Immature natural killer cell (primary cell): ENCODE results near the gene HIRA. TPM values are rescaled to one million over a fixed set of nuclear protein-coding genes. Genes with fewer than 3 reads are reported as not detected.

ENCODE experiments used
- DNase-seq, 3 donors: peaks; one replicate each; pipeline ENCODE4 v3.0.0; 2022; ENCODE audit warnings: mixed read lengths in 1 of 3
- H3K27ac Mint-ChIP-seq, 6 donors: one replicate each; pipeline ENCODE4 v1.8.0; 2020; ENCODE audit warnings: mixed read lengths in 6 of 6, mild to moderate bottlenecking in 5 of 6, inconsistent platforms in 4 of 6, moderate library complexity in 3 of 6
- H3K27me3 Mint-ChIP-seq, 3 donors: one replicate each; pipeline ENCODE4 v1.8.0; 2020 to 2021; ENCODE audit warnings: low read depth in 3 of 3, mild to moderate bottlenecking in 3 of 3, mixed read lengths in 3 of 3, moderate library complexity in 3 of 3, inconsistent platforms in 1 of 3
- H3K36me3 Mint-ChIP-seq, 3 donors: one replicate each; pipeline ENCODE4 v1.8.0; 2020; ENCODE audit warnings: mixed read lengths in 3 of 3, inconsistent platforms in 2 of 3, mild to moderate bottlenecking in 2 of 3
- H3K4me1 Mint-ChIP-seq, 2 donors: one replicate each; pipeline ENCODE4 v1.8.0; 2020; ENCODE audit warnings: inconsistent platforms in 2 of 2, mild to moderate bottlenecking in 2 of 2, mixed read lengths in 2 of 2, moderate library complexity in 1 of 2
- H3K4me3 Mint-ChIP-seq, 5 donors: one replicate each; pipeline ENCODE4 v1.8.0; 2020; ENCODE audit warnings: mild to moderate bottlenecking in 5 of 5, mixed read lengths in 5 of 5, inconsistent platforms in 3 of 5, moderate library complexity in 3 of 5
- H3K9me3 Mint-ChIP-seq, 6 donors: one replicate each; pipeline ENCODE4 v1.8.0; 2020; ENCODE audit warnings: mild to moderate bottlenecking in 6 of 6, mixed read lengths in 6 of 6, inconsistent platforms in 4 of 6, moderate library complexity in 3 of 6
- polyA plus RNA-seq, 3 donors: library from polyadenylated mRNA; unstranded; fragments of 300-500 nt; fragmentation: Illumina TruSeq; gene quantifications; one replicate each; pipeline ENCODE4 v1.2.3, GENCODE V29; 2021

HIRA gene
- polyA plus RNA-seq, 3 donors from 2014 or later: 4.3 to 11.5 (median 5.2) TPM

DNA sequence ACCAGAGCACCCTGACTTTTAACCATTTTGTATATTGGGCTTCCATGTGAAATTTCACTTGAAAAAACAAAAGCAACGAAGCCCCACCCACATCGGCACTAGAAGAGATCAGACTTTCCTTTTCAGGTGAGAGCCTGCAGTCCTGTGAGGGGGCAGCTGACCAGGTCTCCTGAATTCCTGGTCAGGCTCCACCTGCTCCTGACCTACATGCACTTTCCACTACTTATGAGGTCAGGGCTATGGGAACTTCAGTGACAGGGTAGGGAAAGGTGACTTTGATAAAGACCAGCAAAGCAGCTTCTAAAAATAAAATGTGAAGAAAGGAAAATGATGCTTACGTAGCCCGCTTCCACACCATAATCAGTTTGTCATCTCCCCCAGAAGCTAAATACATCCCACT is 24.7 kb downstream of the HIRA start:
- Mint-ChIP-seq H3K4me3 (no peak overlapping the region), H3K9me3 (no peaks in the 10 kb centered on the region), H3K27me3 (peaks cover 0 to 3% (median 0%) of the 10 kb centered on the region in 3 donors), H3K27ac (peak overlapping the region in 5 of 6 donors; percentile 24 to 77 (median 49)), H3K4me1 (peaks cover 18 to 52% of the 10 kb centered on the region in 2 donors), H3K36me3 (peaks cover 8 to 51% (median 22%) of the 10 kb centered on the region in 3 donors)
- no peak for DNase-seq

DNA sequence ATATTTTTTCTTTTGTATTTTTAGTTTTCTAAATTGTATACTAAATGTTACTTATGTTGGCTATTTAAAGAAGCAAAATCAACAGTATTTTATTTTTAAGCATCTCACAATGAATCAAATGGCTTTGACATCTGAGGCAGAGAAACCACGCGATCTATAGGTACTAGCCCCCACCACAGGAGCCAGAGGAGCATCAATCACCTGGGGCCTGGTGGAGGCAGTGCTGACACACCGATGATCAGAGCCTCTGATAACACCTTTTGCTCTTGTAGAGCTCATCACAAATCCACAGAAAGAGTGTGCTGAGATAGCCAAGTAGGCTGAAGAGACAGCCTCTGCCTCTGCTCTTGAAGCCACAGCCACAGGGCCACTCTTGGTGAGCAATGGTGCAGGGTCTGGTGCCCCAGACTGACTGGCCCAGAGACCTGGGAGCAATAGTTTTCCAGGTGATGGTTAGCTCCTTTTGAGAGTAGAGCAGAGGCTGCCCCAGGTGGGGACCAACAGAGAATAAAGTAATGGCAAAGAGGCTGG is 25.2 kb downstream of the HIRA start:
- Mint-ChIP-seq H3K9me3 (no peaks in the 10 kb centered on the region), H3K36me3 (peaks cover 13 to 56% (median 25%) of the 10 kb centered on the region in 3 donors), H3K27me3 (peaks cover 0 to 3% (median 0%) of the 10 kb centered on the region in 3 donors), H3K4me3 (no peak overlapping the region), H3K4me1 (peaks cover 16 to 47% of the 10 kb centered on the region in 2 donors), H3K27ac (peak overlapping the region in 5 of 6 donors; percentile 41 to 51 (median 49))
- no peak for DNase-seq

DNA sequence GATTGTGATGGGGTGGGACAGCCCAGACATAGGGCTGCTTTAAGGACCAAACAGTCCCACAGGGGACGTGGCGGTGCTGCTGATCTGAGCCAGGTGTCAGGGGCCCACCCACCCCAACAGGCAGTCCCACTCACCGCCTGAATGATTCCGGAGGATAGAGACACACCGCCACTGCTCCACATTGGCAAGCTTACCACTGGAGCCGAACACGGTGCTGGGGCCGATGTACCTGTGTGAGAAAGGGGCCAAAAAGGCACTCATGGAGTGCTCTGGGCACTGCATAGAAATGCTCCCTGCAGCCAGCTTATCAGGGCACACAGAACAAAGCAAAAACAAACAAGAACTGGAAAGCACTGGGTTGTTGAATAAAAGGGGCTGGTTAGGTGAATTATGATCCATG is 25.9 kb downstream of the HIRA start:
- peaks cover 0 to 6% (median 0%) of the 10 kb centered on the region in 3 donors for H3K27me3 Mint-ChIP-seq
- H3K36me3 Mint-ChIP-seq: peaks cover 13 to 57% (median 31%) of the 10 kb centered on the region in 3 donors
- H3K4me3 Mint-ChIP-seq: no peak overlapping the region
- H3K4me1 Mint-ChIP-seq: peaks cover 12 to 40% of the 10 kb centered on the region in 2 donors
- DNase-seq: no peak
- peak overlapping the region in 5 of 6 donors; percentile 1 to 75 (median 49) for H3K27ac Mint-ChIP-seq
- no peaks in the 10 kb centered on the region for H3K9me3 Mint-ChIP-seq

- H3K9me3 Mint-ChIP-seq: no peaks in the 10 kb centered on the region
- peaks cover 12 to 34% of the 10 kb centered on the region in 2 donors for H3K4me1 Mint-ChIP-seq
- no peak overlapping the region for H3K4me3 Mint-ChIP-seq
- H3K27me3 Mint-ChIP-seq: peaks cover 0 to 6% (median 0%) of the 10 kb centered on the region in 3 donors
- H3K27ac Mint-ChIP-seq: peak overlapping the region in 3 of 6 donors; percentile 0 to 75 (median 31)
- peaks cover 13 to 55% (median 31%) of the 10 kb centered on the region in 3 donors for H3K36me3 Mint-ChIP-seq
- no peak for DNase-seq
These were observed 26.4 kb downstream of the HIRA start for GRCh38 chr22:19405133-19405532.

- H3K9me3 Mint-ChIP-seq: no peaks in the 10 kb centered on the region
- H3K36me3 Mint-ChIP-seq: peaks cover 12 to 53% (median 31%) of the 10 kb centered on the region in 3 donors
- peak overlapping the region in 5 of 6 donors; percentile 0 to 75 (median 31) for H3K27ac Mint-ChIP-seq
- H3K27me3 Mint-ChIP-seq: peaks cover 0 to 5% (median 0%) of the 10 kb centered on the region in 3 donors
- H3K4me3 Mint-ChIP-seq: no peak overlapping the region
- no peak for DNase-seq
- H3K4me1 Mint-ChIP-seq: peaks cover 9 to 30% of the 10 kb centered on the region in 2 donors
These were observed 26.9 kb downstream of the HIRA start for GRCh38 chr22:19404676-19405075.

GRCh38 chr22:19402642-19403191 is 28.8 kb downstream of the HIRA start:
- Mint-ChIP-seq H3K4me1 (peaks cover 15 to 42% of the 10 kb centered on the region in 2 donors), H3K36me3 (peaks cover 8 to 56% (median 30%) of the 10 kb centered on the region in 3 donors), H3K4me3 (no peak overlapping the region), H3K27ac (peak overlapping the region in 4 of 6 donors; percentile 2 to 76 (median 48)), H3K27me3 (peaks cover 0 to 3% (median 0%) of the 10 kb centered on the region in 3 donors), H3K9me3 (no peaks in the 10 kb centered on the region)
- no peak for DNase-seq

DNA sequence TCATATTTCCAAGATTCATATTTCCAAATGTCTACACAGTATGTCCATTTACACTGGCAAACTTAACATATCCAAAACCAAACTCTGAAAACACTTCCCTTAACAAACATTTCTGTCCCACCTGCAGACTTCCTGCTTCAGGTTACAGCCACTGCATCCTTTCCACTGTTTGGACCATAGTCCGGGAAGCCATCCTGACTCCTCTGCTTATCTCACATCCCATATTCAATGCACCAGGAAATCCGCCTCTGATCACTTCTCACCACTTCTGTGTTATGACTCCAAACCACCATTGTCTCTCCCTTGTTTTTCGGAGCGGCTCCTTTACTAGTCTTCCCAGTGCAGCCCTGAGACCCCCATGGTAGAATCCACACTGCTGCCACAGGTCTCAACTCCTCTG is 30.1 kb downstream of the HIRA start:
- H3K4me3 Mint-ChIP-seq: no peak overlapping the region
- H3K4me1 Mint-ChIP-seq: peaks cover 15 to 32% of the 10 kb centered on the region in 2 donors
- peak overlapping the region; percentile 22 to 76 (median 63) for H3K27ac Mint-ChIP-seq
- DNase-seq: no peak
- H3K36me3 Mint-ChIP-seq: peaks cover 8 to 51% (median 24%) of the 10 kb centered on the region in 3 donors
- H3K9me3 Mint-ChIP-seq: no peaks in the 10 kb centered on the region
- peaks cover 0 to 3% (median 0%) of the 10 kb centered on the region in 3 donors for H3K27me3 Mint-ChIP-seq

DNA sequence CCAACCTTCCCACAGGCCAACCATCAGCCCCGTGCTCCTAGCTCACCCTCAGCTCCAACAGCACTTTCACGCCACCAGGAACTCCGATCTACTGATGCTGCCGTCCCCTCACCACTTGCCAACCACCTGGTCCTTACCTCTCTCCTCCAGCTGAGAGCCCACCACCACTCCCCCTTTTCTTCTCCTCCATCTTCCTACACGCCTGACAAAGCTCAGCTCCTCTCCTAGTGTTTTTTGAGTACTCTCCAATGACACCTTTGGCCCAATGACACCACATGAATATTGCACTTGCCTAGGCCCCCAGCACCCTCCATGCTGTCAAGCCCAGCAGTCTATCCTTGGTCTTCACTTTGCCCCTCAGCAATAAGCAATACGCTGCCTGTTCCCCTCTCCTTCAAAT is 30.7 kb downstream of the HIRA start:
- Mint-ChIP-seq H3K27me3 (peaks cover 0 to 3% (median 0%) of the 10 kb centered on the region in 3 donors), H3K9me3 (no peaks in the 10 kb centered on the region), H3K27ac (peak overlapping the region; percentile 22 to 73 (median 60))

GRCh38 chr22:19398652-19399051 is 32.9 kb downstream of the HIRA start:
- H3K36me3 Mint-ChIP-seq: peaks cover 8 to 40% (median 28%) of the 10 kb centered on the region in 3 donors
- H3K4me3 Mint-ChIP-seq: no peak overlapping the region
- H3K4me1 Mint-ChIP-seq: peaks cover 15 to 22% of the 10 kb centered on the region in 2 donors
- peaks cover 0 to 3% (median 0%) of the 10 kb centered on the region in 3 donors for H3K27me3 Mint-ChIP-seq
- H3K27ac Mint-ChIP-seq: peak overlapping the region in 5 of 6 donors; percentile 55 to 72 (median 58)
- no peaks in the 10 kb centered on the region for H3K9me3 Mint-ChIP-seq
- no peak for DNase-seq

More for the DNA sequence above, 30.7 kb downstream of the HIRA start:
- Mint-ChIP-seq H3K36me3 (peaks cover 8 to 47% (median 23%) of the 10 kb centered on the region in 3 donors), H3K4me3 (no peak overlapping the region), H3K4me1 (peaks cover 15 to 26% of the 10 kb centered on the region in 2 donors)
- no peak for DNase-seq

- H3K36me3 Mint-ChIP-seq: peaks cover 8 to 43% (median 29%) of the 10 kb centered on the region in 3 donors
- H3K4me1 Mint-ChIP-seq: peaks cover 15 to 22% of the 10 kb centered on the region in 2 donors
- no peak overlapping the region for H3K4me3 Mint-ChIP-seq
- peaks cover 0 to 3% (median 0%) of the 10 kb centered on the region in 3 donors for H3K27me3 Mint-ChIP-seq
- H3K27ac Mint-ChIP-seq: peak overlapping the region in 4 of 6 donors; percentile 55 to 62 (median 57)
- H3K9me3 Mint-ChIP-seq: no peaks in the 10 kb centered on the region
- no peak for DNase-seq
These were observed 33.3 kb downstream of the HIRA start for GRCh38 chr22:19398206-19398605.

- Mint-ChIP-seq H3K27ac (peak overlapping the region in 4 of 6 donors; percentile 7 to 34 (median 20)), H3K9me3 (no peaks in the 10 kb centered on the region), H3K4me3 (no peak overlapping the region), H3K36me3 (peaks cover 8 to 43% (median 29%) of the 10 kb centered on the region in 3 donors), H3K27me3 (peaks cover 0 to 3% (median 0%) of the 10 kb centered on the region in 3 donors), H3K4me1 (peaks cover 15 to 22% of the 10 kb centered on the region in 2 donors)
- DNase-seq: no peak
These were observed 33.8 kb downstream of the HIRA start for GRCh38 chr22:19397734-19398104.

DNA sequence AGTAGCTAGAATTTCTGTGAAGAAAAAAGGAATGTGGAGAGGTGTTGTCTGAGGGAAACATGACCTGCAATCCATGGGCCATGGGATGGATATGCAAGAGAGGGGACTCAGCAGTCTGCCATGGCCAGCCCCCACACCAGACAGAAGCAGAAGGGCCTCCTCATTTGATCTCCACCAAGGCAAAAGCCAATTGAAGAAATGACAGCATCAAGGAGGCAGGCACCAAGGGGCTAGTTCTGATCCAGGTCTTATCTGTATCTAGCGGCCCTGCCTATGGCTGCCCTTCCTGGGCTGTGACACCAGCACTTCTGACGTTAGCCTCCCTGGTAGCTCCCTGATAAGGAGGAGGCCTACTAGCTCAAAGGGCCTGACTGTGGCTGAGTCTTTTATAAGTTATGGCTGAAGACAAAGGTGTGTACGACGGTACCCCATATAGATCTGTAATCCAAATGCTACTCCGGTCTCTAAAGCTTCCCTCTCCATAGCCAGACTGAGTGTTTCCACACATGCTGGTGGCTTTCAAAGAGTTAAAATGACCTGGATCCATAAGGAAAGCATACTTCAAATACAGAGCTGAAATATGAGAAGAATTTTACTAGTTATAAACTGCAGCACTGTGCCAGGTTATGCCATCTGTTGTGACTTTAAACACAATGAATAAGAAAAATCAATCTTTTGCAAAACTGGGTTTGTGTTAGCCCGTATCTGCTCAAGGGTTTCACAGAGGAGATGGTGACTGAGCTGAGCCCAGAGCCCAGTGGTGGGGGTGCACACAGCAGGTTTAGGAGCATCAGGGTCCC is 34.4 kb downstream of the HIRA start:
- H3K9me3 Mint-ChIP-seq: no peaks in the 10 kb centered on the region
- peaks cover 15 to 18% of the 10 kb centered on the region in 2 donors for H3K4me1 Mint-ChIP-seq
- H3K27ac Mint-ChIP-seq: peak overlapping the region in 5 of 6 donors; percentile 7 to 40 (median 26)
- H3K36me3 Mint-ChIP-seq: peaks cover 8 to 43% (median 27%) of the 10 kb centered on the region in 3 donors
- DNase-seq: no peak
- no peak overlapping the region for H3K4me3 Mint-ChIP-seq
- peaks cover 0 to 3% (median 0%) of the 10 kb centered on the region in 3 donors for H3K27me3 Mint-ChIP-seq

- no peak for DNase-seq
- Mint-ChIP-seq H3K27ac (no peak overlapping the region), H3K4me3 (no peak overlapping the region), H3K27me3 (peaks cover 0 to 3% (median 0%) of the 10 kb centered on the region in 3 donors), H3K36me3 (peaks cover 2 to 38% (median 23%) of the 10 kb centered on the region in 3 donors), H3K4me1 (peaks cover 11 to 17% of the 10 kb centered on the region in 2 donors), H3K9me3 (no peaks in the 10 kb centered on the region)
These were observed 35.0 kb downstream of the HIRA start for GRCh38 chr22:19396561-19396933.
